HepG2 (cell line): Measurements from ENCODE around the gene OTC. TPM values are rescaled to one million over a fixed set of nuclear protein-coding genes. Genes with fewer than 3 reads are reported as not detected.

Experiments
- ATAC-seq: fragments of 200-7000 bp; cut with Tn5 transposase; 3 replicates; pipeline ENCODE4 v1.9.1; 2020; ENCODE audit warnings: mild to moderate bottlenecking, moderate library complexity
- BruUV-seq: library from RNA; stranded (reverse); fragments of 400-500 nt; replicated peaks from 2 replicates; lab custom pipeline; 2021; lab: Mats Ljungman, UMichigan
- CTCF ChIA-PET: fragments of 300-600 bp; formaldehyde crosslinking; extraction: SDS; loops from one replicate; lab custom pipeline; 2021; ENCODE audit warnings: low total read pairs, inconsistent platforms, low intra/inter-chr PET ratio; lab: Yijun Ruan, JAX
- POLR2A ChIA-PET: fragments of 350-600 bp; sonication (Branson Sonifier 250); formaldehyde crosslinking; loops from one replicate; lab custom pipeline; 2020; ENCODE audit warnings: antibody characterized with exemption, inconsistent platforms; lab: Yijun Ruan, JAX
- DNase-seq: peaks from one replicate; pipeline ENCODE4 v3.0.0-alpha.2; 2015; ENCODE audit warnings: low spot score
- FAIRE-seq: peaks from 3 replicates; lab custom pipeline; 2011; peaks lifted over from hg19 to GRCh38; lab: Jason Lieb, UNC
- H2AFZ ChIP-seq: one replicate; pipeline ENCODE4 v1.6.1; 2011; ENCODE audit warnings: low read length, inconsistent platforms
- H3K27ac ChIP-seq: fragments of 300-600 bp; 3 replicates; pipeline ENCODE4 v1.8.0; 2011; ENCODE audit warnings: mixed run types, mild to moderate bottlenecking, mixed read lengths, low read length, inconsistent platforms; ENCODE audit not compliant: insufficient read depth; ENCODE audit errors: extremely low read length
- H3K27me3 ChIP-seq, 2 experiments: fragments of 200-600 bp in 1 of 2; 2 replicates in 1 of 2; 3 replicates in 1 of 2; pipeline versions ENCODE4 v1.6.0 to v1.8.0; 2011; ENCODE audit warnings: low read length in 2 of 2, mild to moderate bottlenecking in 2 of 2, moderate library complexity in 2 of 2, inconsistent platforms in 1 of 2; ENCODE audit not compliant: insufficient read depth in 2 of 2, control insufficient read depth in 1 of 2
- H3K36me3 ChIP-seq, 2 experiments: fragments of 200-600 bp in 1 of 2; replicated peaks in 1 of 2; 2 replicates in 1 of 2; 3 replicates in 1 of 2; pipeline versions ENCODE4 v1.5.1 to v1.8.0; 2011; ENCODE audit warnings: low read length in 2 of 2, inconsistent platforms in 1 of 2; ENCODE audit not compliant: insufficient read depth in 2 of 2, control insufficient read depth in 1 of 2
- H3K4me1 ChIP-seq: 2 replicates; pipeline ENCODE4 v1.5.1; 2012; ENCODE audit warnings: low read length, inconsistent platforms; ENCODE audit not compliant: insufficient read depth
- H3K4me2 ChIP-seq: 2 replicates; pipeline ENCODE4 v1.6.0; 2011; ENCODE audit warnings: low read depth, low read length, inconsistent platforms
- H3K4me3 ChIP-seq, 3 experiments: fragments of 200-600 bp in 1 of 3; sonication (generic), shearing (Covaris generic) in 1 of 3; replicated peaks in 1 of 3; 2 replicates each; pipeline ENCODE4 v1.5.1; 2011 to 2016; ENCODE audit warnings: low read length in 3 of 3, inconsistent platforms in 2 of 3, low read depth in 2 of 3, mild to moderate bottlenecking in 2 of 3, control low read depth in 1 of 3, mixed read lengths in 1 of 3; ENCODE audit not compliant: insufficient read depth in 1 of 3
- H3K79me2 ChIP-seq: one replicate; pipeline ENCODE4 v1.6.1; 2011; ENCODE audit warnings: low read length, inconsistent platforms; ENCODE audit not compliant: insufficient read depth
- H3K9ac ChIP-seq: 2 replicates; pipeline ENCODE4 v1.6.0; 2011; ENCODE audit warnings: mild to moderate bottlenecking, low read depth, low read length, inconsistent platforms; ENCODE audit not compliant: insufficient read depth
- H3K9me3 ChIP-seq: 2 replicates; pipeline ENCODE4 v1.5.1; 2012; ENCODE audit warnings: mild to moderate bottlenecking, low read length
- H4K20me1 ChIP-seq: 2 replicates; pipeline ENCODE4 v1.6.0; 2011; ENCODE audit warnings: inconsistent platforms, mild to moderate bottlenecking, low read length, moderate library complexity; ENCODE audit not compliant: insufficient read depth
- ARID2 ChIP-seq: sonication (generic); formaldehyde crosslinking; IDR thresholded peaks from 2 replicates; pipeline ENCODE4 v1.8.1; 2022; ENCODE audit warnings: mild to moderate bottlenecking, missing genetic modification reagents, borderline replicate concordance
- JARID2 ChIP-seq: sonication (generic); formaldehyde crosslinking; IDR thresholded peaks from 2 replicates; pipeline ENCODE4 v1.8.1; 2023; ENCODE audit warnings: missing genetic modification reagents, inconsistent platforms; ENCODE audit not compliant: insufficient replicate concordance
- JDP2 ChIP-seq: sonication (generic); formaldehyde crosslinking; IDR thresholded peaks from 2 replicates; pipeline ENCODE4 v1.8.1; 2022; ENCODE audit warnings: missing genetic modification reagents, borderline replicate concordance
- NAIF1 ChIP-seq: sonication (generic); formaldehyde crosslinking; IDR thresholded peaks from 2 replicates; pipeline ENCODE4 v1.5.0; 2020; ENCODE audit warnings: mild to moderate bottlenecking, missing genetic modification reagents, borderline replicate concordance
- PAF1 ChIP-seq: IDR thresholded peaks from 2 replicates; pipeline ENCODE4 v1.6.1; 2016; ENCODE audit warnings: missing genetic modification reagents, missing compliant biosample characterization
- SP2 ChIP-seq: sonication (generic); formaldehyde crosslinking; IDR thresholded peaks from 2 replicates; pipeline ENCODE4 v1.5.1; 2020; ENCODE audit warnings: mild to moderate bottlenecking, missing genetic modification reagents
- SP5 ChIP-seq: IDR thresholded peaks from 2 replicates; pipeline ENCODE4 v1.6.1; 2016; ENCODE audit warnings: low read depth, borderline replicate concordance
- STAT5B ChIP-seq: sonication (generic); formaldehyde crosslinking; IDR thresholded peaks from 2 replicates; pipeline ENCODE4 v1.4.0; 2020; ENCODE audit warnings: missing genetic modification reagents
- TARDBP ChIP-seq: sonication (generic); formaldehyde crosslinking; IDR thresholded peaks from 2 replicates; pipeline ENCODE4 v1.8.0; 2022; ENCODE audit warnings: mild to moderate bottlenecking, missing genetic modification reagents
- WIZ ChIP-seq: sonication (generic); formaldehyde crosslinking; IDR thresholded peaks from 2 replicates; pipeline ENCODE4 v1.5.1; 2020; ENCODE audit warnings: mild to moderate bottlenecking, missing genetic modification reagents
- ZBTB3 ChIP-seq: sonication (generic); formaldehyde crosslinking; IDR thresholded peaks from 2 replicates; pipeline ENCODE4 v1.4.0; 2020; ENCODE audit warnings: low read depth, mild to moderate bottlenecking, moderate library complexity, missing genetic modification reagents, borderline replicate concordance
- ZNF335 ChIP-seq: sonication (generic); formaldehyde crosslinking; IDR thresholded peaks from 2 replicates; pipeline ENCODE4 v1.4.0; 2020; ENCODE audit warnings: missing genetic modification reagents
- ZNF354B ChIP-seq: sonication (generic); formaldehyde crosslinking; IDR thresholded peaks from 2 replicates; pipeline ENCODE4 v1.8.0; 2022; ENCODE audit warnings: mild to moderate bottlenecking, missing genetic modification reagents
- ZNF382 ChIP-seq: sonication (generic); formaldehyde crosslinking; IDR thresholded peaks from 2 replicates; pipeline ENCODE4 v1.5.0; 2020; ENCODE audit warnings: missing genetic modification reagents, mild to moderate bottlenecking, borderline replicate concordance
- ZNF441 ChIP-seq: sonication (generic); formaldehyde crosslinking; IDR thresholded peaks from 2 replicates; pipeline ENCODE4 v1.7.0; 2021; ENCODE audit warnings: missing genetic modification reagents, borderline replicate concordance
- ZNF570 ChIP-seq: sonication (generic); formaldehyde crosslinking; IDR thresholded peaks from 2 replicates; pipeline ENCODE4 v1.4.0; 2020; ENCODE audit warnings: mild to moderate bottlenecking, missing genetic modification reagents, borderline replicate concordance
- ZNF816 ChIP-seq: sonication (generic); formaldehyde crosslinking; IDR thresholded peaks from 2 replicates; pipeline ENCODE4 v1.8.0; 2022; ENCODE audit warnings: missing genetic modification reagents, mild to moderate bottlenecking, borderline replicate concordance
- WGBS: methylation state at CpG from one replicate; pipeline ENCODE4 v1.1.6; 2017; ENCODE audit warnings: low lambda C conversion rate; 5-methylcytosine and 5-hydroxymethylcytosine counted together
- in situ Hi-C: cut with HindIII; loops from 2 replicates; pipeline ENCODE4 v1.10.0; 2017; ENCODE audit warnings: low pct_unique_long_range_greater_than_20kb; ENCODE audit not compliant: extremely low pct_ligation_motif_present
- intact Hi-C: fragments of 100-400 bp; cut with micrococcal nuclease; formaldehyde crosslinking; loops from one replicate; pipeline ENCODE4 v1.10.0; 2022; ENCODE audit not compliant: unreplicated experiment
- polyA plus RNA-seq, 8 experiments: library from polyadenylated mRNA; depleted of rRNA in 3 of 8; stranded (reverse) in 7 of 8; unstranded in 1 of 8; fragments of >200 nt; fragmentation: Illumina TruSeq in 4 of 8; extraction: Trizol in 4 of 8; gene quantifications; 2 replicates each; pipeline versions ENCODE4 v1.2.1 to v1.2.3, GENCODE V29; 2011 to 2016; ENCODE audit warnings: low read depth in 4 of 8, missing spikeins in 1 of 8, mixed read lengths in 1 of 8; ENCODE audit not compliant: insufficient read depth in 1 of 8
- total RNA-seq, 5 experiments: library from RNA; depleted of rRNA; stranded (reverse); fragments of >200 nt; fragmentation: Illumina TruSeq; extraction: Trizol; gene quantifications; 2 replicates each; pipeline ENCODE4 v1.2.3, GENCODE V29; 2016; ENCODE audit warnings: low read depth in 1 of 5
- TF ChIP-seq, protein P1 (sequence below): sonication (generic); formaldehyde crosslinking; IDR thresholded peaks from 2 replicates; pipeline ENCODE4 v1.8.1; 2023; ENCODE audit warnings: mild to moderate bottlenecking, inconsistent platforms, moderate library complexity, missing genetic modification reagents, borderline replicate concordance
- TF ChIP-seq, protein P2 (sequence below): sonication (generic); formaldehyde crosslinking; conservative IDR thresholded peaks from 2 replicates; pipeline ENCODE4 v1.8.1; 2023; ENCODE audit warnings: missing genetic modification reagents
- TF ChIP-seq, protein P3 (sequence below): sonication (generic); formaldehyde crosslinking; IDR thresholded peaks from 2 replicates; pipeline ENCODE4 v1.9.0; 2021; ENCODE audit warnings: missing genetic modification reagents, borderline replicate concordance

Gene OTC
- total and polyA plus RNA-seq, 2 of the 13 experiments (the other 11 are each of a cell fraction or from before 2014, with no cell fraction given), result 0.04 to 1.8 TPM

DNA sequence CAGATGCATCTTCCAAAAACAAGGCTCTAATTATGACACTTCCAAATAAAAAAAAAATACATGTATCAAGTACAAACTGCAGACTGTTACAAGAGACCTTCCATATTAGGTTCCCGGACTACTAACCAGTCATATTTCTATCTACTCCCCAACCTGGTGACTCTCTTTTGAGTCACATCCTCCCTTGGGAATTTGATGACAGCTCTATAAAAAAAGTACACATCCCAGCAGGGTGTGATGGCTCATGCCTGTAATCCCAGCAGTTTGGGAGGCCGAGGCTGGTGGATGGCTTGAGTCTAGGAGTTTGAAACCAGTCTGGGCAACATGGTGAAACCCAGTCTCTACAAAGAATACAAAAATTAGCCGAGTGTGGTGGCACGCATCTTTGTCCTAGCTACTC, 40.0 kb upstream of the OTC start (continued):
- TF ChIP-seq ARID2, result no peak
- no peak for TF ChIP-seq ZNF354B (CRISPR knock-in tag)
- no peak for TF ChIP-seq SP5 (CRISPR knock-in tag)

DNA sequence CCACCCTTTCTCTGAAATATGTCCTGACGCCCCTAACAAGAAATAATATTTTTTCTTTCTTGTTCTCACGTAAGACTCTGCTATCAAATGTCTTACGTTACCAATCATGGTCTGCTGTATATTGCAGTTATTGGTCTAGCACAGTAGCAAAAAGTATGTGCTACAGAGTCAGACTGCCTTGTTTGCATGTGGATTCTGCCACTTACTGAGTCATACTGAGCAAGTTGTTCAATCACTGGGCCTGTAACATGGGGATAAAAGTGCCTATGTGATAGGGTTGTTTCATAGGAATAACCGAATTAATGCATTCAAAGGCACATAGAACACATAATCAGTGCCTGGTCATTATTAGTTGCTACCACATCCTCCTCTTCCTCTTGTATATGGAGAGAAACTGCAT, 39.2 kb upstream of the OTC start:
- Histone ChIP-seq H3K4me2 (no peak overlapping the region), H3K79me2 (no peaks in the 10 kb centered on the region), H3K4me1 (no peaks in the 10 kb centered on the region), H3K9me3 (no peaks in the 10 kb centered on the region), H3K9ac (no peak overlapping the region), H3K27me3 (no peaks in the 10 kb centered on the region), H3K27ac (no peak overlapping the region), H3K4me3 (no peak overlapping the region), H3K36me3 (peaks cover 0 to 2% of the 10 kb centered on the region in 2 experiments; a peak in 1 of 5 replicates), H4K20me1 (no peaks in the 10 kb centered on the region), H2AFZ (no peak overlapping the region)
- intact Hi-C loops (no loop called here), in situ Hi-C loops (no loop called here)
- POLR2A ChIA-PET, result no interaction called here
- FAIRE-seq (peak; percentile 34), DNase-seq (no peak), ATAC-seq (no peak)
- no TSS peak for BruUV-seq
- WGBS, result 100% methylated on average over 4 of the region's 4 CpGs
- CTCF ChIA-PET, result no interaction called here
- TF ChIP-seq, protein P1, sequence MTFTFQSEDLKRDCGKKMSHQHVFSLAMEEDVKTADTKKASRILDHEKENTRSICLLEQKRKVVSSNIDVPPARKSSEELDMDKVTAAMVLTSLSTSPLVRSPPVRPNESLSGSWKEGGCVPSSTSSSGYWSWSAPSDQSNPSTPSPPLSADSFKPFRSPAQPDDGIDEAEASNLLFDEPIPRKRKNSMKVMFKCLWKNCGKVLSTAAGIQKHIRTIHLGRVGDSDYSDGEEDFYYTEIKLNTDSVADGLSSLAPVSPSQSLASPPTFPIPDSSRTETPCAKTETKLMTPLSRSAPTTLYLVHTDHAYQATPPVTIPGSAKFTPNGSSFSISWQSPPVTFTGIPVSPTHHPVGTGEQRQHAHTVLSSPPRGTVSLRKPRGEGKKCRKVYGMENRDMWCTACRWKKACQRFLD (CRISPR knock-in tag), result no peak
- TF ChIP-seq PAF1 (CRISPR knock-in tag) (no peak), ZNF382 (CRISPR knock-in tag) (no peak), STAT5B (CRISPR knock-in tag) (no peak), ZNF335 (no peak), ZNF570 (no peak), ZNF441 (CRISPR knock-in tag) (no peak), WIZ (CRISPR knock-in tag) (no peak), ZNF816 (CRISPR knock-in tag) (no peak), JARID2 (no peak), NAIF1 (CRISPR knock-in tag) (no peak), TARDBP (no peak), SP2 (no peak), JDP2 (CRISPR knock-in tag) (no peak), ZBTB3 (no peak)
- TF ChIP-seq, protein P2, sequence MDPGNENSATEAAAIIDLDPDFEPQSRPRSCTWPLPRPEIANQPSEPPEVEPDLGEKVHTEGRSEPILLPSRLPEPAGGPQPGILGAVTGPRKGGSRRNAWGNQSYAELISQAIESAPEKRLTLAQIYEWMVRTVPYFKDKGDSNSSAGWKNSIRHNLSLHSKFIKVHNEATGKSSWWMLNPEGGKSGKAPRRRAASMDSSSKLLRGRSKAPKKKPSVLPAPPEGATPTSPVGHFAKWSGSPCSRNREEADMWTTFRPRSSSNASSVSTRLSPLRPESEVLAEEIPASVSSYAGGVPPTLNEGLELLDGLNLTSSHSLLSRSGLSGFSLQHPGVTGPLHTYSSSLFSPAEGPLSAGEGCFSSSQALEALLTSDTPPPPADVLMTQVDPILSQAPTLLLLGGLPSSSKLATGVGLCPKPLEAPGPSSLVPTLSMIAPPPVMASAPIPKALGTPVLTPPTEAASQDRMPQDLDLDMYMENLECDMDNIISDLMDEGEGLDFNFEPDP (CRISPR knock-in tag), result no peak
- TF ChIP-seq, protein P3, sequence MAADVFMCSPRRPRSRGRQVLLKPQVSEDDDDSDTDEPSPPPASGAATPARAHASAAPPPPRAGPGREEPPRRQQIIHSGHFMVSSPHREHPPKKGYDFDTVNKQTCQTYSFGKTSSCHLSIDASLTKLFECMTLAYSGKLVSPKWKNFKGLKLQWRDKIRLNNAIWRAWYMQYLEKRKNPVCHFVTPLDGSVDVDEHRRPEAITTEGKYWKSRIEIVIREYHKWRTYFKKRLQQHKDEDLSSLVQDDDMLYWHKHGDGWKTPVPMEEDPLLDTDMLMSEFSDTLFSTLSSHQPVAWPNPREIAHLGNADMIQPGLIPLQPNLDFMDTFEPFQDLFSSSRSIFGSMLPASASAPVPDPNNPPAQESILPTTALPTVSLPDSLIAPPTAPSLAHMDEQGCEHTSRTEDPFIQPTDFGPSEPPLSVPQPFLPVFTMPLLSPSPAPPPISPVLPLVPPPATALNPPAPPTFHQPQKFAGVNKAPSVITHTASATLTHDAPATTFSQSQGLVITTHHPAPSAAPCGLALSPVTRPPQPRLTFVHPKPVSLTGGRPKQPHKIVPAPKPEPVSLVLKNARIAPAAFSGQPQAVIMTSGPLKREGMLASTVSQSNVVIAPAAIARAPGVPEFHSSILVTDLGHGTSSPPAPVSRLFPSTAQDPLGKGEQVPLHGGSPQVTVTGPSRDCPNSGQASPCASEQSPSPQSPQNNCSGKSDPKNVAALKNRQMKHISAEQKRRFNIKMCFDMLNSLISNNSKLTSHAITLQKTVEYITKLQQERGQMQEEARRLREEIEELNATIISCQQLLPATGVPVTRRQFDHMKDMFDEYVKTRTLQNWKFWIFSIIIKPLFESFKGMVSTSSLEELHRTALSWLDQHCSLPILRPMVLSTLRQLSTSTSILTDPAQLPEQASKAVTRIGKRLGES, result no peak
